ENCODE measurements around the gene CCDC97. TPM values are rescaled to one million over a fixed set of nuclear protein-coding genes. Genes with fewer than 3 reads are reported as not detected.

Gene CCDC97
- total RNA-seq, 1 donor from 2014 or later: 47.3 TPM

GRCh38 chr19:41372501-41372900 lies 62.5 kb downstream of the CCDC97 start:
- Mint-ChIP-seq H3K27ac (ENCODE audit: unreplicated experiment) (no peak overlapping the region), H3K27me3 (ENCODE audit: low read depth) (peaks cover 5% of the 10 kb centered on the region), H3K4me3 (no peak overlapping the region), H3K36me3 (ENCODE audit: low read depth) (no peaks in the 10 kb centered on the region), H3K4me1 (peaks cover 15% of the 10 kb centered on the region), H3K9me3 (no peaks in the 10 kb centered on the region)
- TF ChIP-seq CTCF (conservative IDR thresholded peaks at IDR 0.05): no peak
- DNase-seq (ENCODE audit: low read depth, low spot score): no peak

- H3K36me3 Mint-ChIP-seq (ENCODE audit: low read depth): no peaks in the 10 kb centered on the region
- H3K9me3 Mint-ChIP-seq: no peaks in the 10 kb centered on the region
- H3K27ac Mint-ChIP-seq (ENCODE audit: unreplicated experiment): no peak overlapping the region
- DNase-seq (ENCODE audit: low read depth, low spot score): no peak
- peaks cover 15% of the 10 kb centered on the region for H3K4me1 Mint-ChIP-seq
- no peak overlapping the region for H3K4me3 Mint-ChIP-seq
- TF ChIP-seq CTCF (conservative IDR thresholded peaks at IDR 0.05): no peak
- H3K27me3 Mint-ChIP-seq (ENCODE audit: low read depth): peaks cover 5% of the 10 kb centered on the region
Observed at GRCh38 chr19:41373993-41374392, 64.0 kb downstream of the CCDC97 start.

Other genes starting within 250 kb of the CCDC97 start
- not detected in 2 replicates for gene CYP2A13, start 221.7 kb upstream of the CCDC97 start, total RNA-seq
- gene CYP2F1, start 195.7 kb upstream of the CCDC97 start, total RNA-seq: not detected in 2 replicates
- 0.39 TPM in 1 of 2 replicates, not detected in the other for gene CYP2S1, start 117.0 kb upstream of the CCDC97 start, total RNA-seq
- 6.4 and 6.8 TPM in 2 replicates for gene AXL, start 90.9 kb upstream of the CCDC97 start, total RNA-seq
- gene HNRNPUL1, start 45.8 kb upstream of the CCDC97 start, total RNA-seq: 306 and 320 TPM in 2 replicates
- gene TGFB1, start 43.8 kb downstream of the CCDC97 start, total RNA-seq: 2.2 and 3.1 TPM in 2 replicates
- 11.7 and 13.8 TPM in 2 replicates for gene B9D2, start 54.0 kb downstream of the CCDC97 start, total RNA-seq
- gene TMEM91, start 66.4 kb downstream of the CCDC97 start, total RNA-seq: 6.6 and 7.8 TPM in 2 replicates
- 16.8 and 20.3 TPM in 2 replicates for gene EXOSC5, start 87.2 kb downstream of the CCDC97 start, total RNA-seq
- 6.8 and 10.3 TPM in 2 replicates for gene BCKDHA, start 87.6 kb downstream of the CCDC97 start, total RNA-seq
- 0.86 TPM in 2 replicates for gene B3GNT8, start 117.2 kb downstream of the CCDC97 start, total RNA-seq
- gene DMAC2, start 129.7 kb downstream of the CCDC97 start, total RNA-seq: 62.2 and 63.1 TPM in 2 replicates
- gene ERICH4, start 133.0 kb downstream of the CCDC97 start, total RNA-seq: not detected in 2 replicates

All from neural crest cell (in vitro differentiated cells).